GM20000 (cell line): Measurements from ENCODE around the gene HEPACAM2.

Experiments
- DNase-seq: peaks from one replicate; pipeline ENCODE4 v3.0.0; 2012; ENCODE audit warnings: low spot score
- CTCF ChIP-seq: IDR thresholded peaks from 2 replicates; pipeline ENCODE4 v1.5.1; 2012; ENCODE audit warnings: mild to moderate bottlenecking, control low read depth; ENCODE audit errors: extremely low read depth, missing control alignments

Gene HEPACAM2

GRCh38 chr7:93161181-93161762, 65.0 kb downstream of the HEPACAM2 start:
- TF ChIP-seq CTCF = no peak
- no peak for DNase-seq

- DNase-seq = no peak
- TF ChIP-seq CTCF = no peak
Observed at GRCh38 chr7:93160410-93160809, 65.9 kb downstream of the HEPACAM2 start.

GRCh38 chr7:93159490-93159889, 66.8 kb downstream of the HEPACAM2 start:
- DNase-seq = no peak
- TF ChIP-seq CTCF = no peak

- no peak for DNase-seq
- TF ChIP-seq CTCF = no peak
Observed at GRCh38 chr7:93156884-93157283, 69.4 kb downstream of the HEPACAM2 start.

GRCh38 chr7:93150200-93150835, 76.0 kb downstream of the HEPACAM2 start:
- DNase-seq = no peak
- TF ChIP-seq CTCF = no peak

GRCh38 chr7:93148727-93149126, 77.5 kb downstream of the HEPACAM2 start:
- no peak for TF ChIP-seq CTCF
- DNase-seq = no peak

GRCh38 chr7:93148144-93148543, 78.1 kb downstream of the HEPACAM2 start, which contains the start of gene SAMD9L:
SAMD9L (minus strand) TSS chr7:93148385; CDS start chr7:93135971, 12,414 bp downstream.
- TF ChIP-seq CTCF = no peak

More at GRCh38 chr7:93148144-93148543, 78.1 kb downstream of the HEPACAM2 start, which contains the start of gene SAMD9L:
- peak; percentile 42 for DNase-seq
